ENCODE results near the gene CHPT1.

DNA sequence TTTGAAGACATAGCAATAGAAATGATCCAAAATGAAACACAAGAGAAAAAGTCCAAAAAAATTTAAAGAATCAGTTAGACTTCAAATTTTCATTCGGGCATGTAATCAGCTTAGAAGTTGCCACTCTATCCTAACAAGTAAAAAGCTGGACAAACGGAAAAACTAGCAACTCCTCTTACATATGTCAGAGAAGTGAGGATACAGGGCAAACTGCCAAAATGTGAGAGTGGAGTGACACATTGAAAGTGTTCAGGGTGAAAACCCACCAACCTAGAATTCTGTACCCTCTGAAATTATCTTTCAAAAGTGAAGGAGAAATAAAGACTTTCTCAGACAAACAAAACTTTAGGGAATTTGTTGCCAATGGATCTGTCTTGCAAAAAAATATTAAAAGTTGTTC, 42.0 kb upstream of the CHPT1 start:
- no peak for TF ChIP-seq POLR2A (IDR thresholded peaks at IDR 0.05)
- TF ChIP-seq, protein P1, sequence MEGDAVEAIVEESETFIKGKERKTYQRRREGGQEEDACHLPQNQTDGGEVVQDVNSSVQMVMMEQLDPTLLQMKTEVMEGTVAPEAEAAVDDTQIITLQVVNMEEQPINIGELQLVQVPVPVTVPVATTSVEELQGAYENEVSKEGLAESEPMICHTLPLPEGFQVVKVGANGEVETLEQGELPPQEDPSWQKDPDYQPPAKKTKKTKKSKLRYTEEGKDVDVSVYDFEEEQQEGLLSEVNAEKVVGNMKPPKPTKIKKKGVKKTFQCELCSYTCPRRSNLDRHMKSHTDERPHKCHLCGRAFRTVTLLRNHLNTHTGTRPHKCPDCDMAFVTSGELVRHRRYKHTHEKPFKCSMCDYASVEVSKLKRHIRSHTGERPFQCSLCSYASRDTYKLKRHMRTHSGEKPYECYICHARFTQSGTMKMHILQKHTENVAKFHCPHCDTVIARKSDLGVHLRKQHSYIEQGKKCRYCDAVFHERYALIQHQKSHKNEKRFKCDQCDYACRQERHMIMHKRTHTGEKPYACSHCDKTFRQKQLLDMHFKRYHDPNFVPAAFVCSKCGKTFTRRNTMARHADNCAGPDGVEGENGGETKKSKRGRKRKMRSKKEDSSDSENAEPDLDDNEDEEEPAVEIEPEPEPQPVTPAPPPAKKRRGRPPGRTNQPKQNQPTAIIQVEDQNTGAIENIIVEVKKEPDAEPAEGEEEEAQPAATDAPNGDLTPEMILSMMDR (IDR thresholded peaks at IDR 0.05): no peak
